Measurements from ENCODE around the gene CFAP299. TPM values are rescaled to one million over a fixed set of nuclear protein-coding genes. Genes with fewer than 3 reads are reported as not detected.

The CFAP299 gene
- total and polyA plus RNA-seq, 2 of the 13 experiments (the other 11 are each of a cell fraction or from before 2014, with no cell fraction given), result not detected

DNA sequence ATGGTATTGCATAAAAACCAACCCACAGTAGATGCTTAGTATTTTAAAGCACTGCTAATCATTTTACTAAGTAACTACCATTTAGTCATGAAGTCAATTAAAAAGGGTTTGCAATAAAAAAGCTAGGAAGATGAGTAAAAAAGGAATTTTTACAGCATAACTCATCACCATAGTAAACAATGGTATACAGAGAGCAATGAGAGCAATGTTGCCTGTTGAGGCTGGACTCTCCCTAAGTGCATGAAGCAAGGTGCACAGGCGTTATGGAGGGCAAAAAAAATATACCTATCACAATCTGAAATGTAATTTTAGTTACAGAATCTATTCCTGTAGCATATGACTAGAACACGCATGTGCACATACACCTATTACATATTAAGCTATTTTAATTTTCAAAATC lies 565.4 kb downstream of the CFAP299 start:
- H3K27me3 ChIP-seq (ENCODE audit: control insufficient read depth in 1 of 2, insufficient read depth in 2 of 2, low read length in 2 of 2), result no peaks in the 10 kb centered on the region
- TF ChIP-seq ZBTB1 (CRISPR knock-in tag; IDR thresholded peaks at IDR 0.05; ENCODE audit: borderline replicate concordance), result no peak
- WGBS (ENCODE audit: low lambda C conversion rate), result 0% methylated on average over 2 of the region's 2 CpGs
- no peak for FAIRE-seq
- H3K9me3 ChIP-seq (ENCODE audit: low read length), result peaks cover 6% of the 10 kb centered on the region; the same call in 1 of the 2 replicates
- no peaks in the 10 kb centered on the region for H3K4me1 ChIP-seq (ENCODE audit: insufficient read depth, low read length)
- no peak overlapping the region for H3K9ac ChIP-seq (ENCODE audit: insufficient read depth, low read depth, low read length)
- H3K27ac ChIP-seq (ENCODE audit: extremely low read length, insufficient read depth, low read length), result no peak overlapping the region
- H3K79me2 ChIP-seq (ENCODE audit: insufficient read depth, low read length), result no peaks in the 10 kb centered on the region
- H3K36me3 ChIP-seq (replicated peaks in 1 of 2; ENCODE audit: control insufficient read depth in 1 of 2, insufficient read depth in 2 of 2, low read length in 2 of 2), result no peaks in the 10 kb centered on the region
- no peak overlapping the region for H2AFZ ChIP-seq (ENCODE audit: low read length)
- in situ Hi-C loops (cut with HindIII; ENCODE audit: extremely low pct_ligation_motif_present, low pct_unique_long_range_greater_than_20kb), result no loop called here
- intact Hi-C loops (cut with micrococcal nuclease; ENCODE audit: unreplicated experiment), result no loop called here
- no TSS peak for BruUV-seq (replicated peaks)
- no peak overlapping the region for H3K4me3 ChIP-seq (replicated peaks in 1 of 3; ENCODE audit: insufficient read depth in 1 of 3, low read depth in 2 of 3, low read length in 3 of 3)
- CTCF ChIA-PET (ENCODE audit: low intra/inter-chr PET ratio, low total read pairs), result no interaction called here
- DNase-seq (ENCODE audit: low spot score), result no peak
- H4K20me1 ChIP-seq (ENCODE audit: insufficient read depth, low read length), result no peaks in the 10 kb centered on the region
- POLR2A ChIA-PET, result no interaction called here
- ATAC-seq, result no peak
- H3K4me2 ChIP-seq (ENCODE audit: low read depth, low read length), result no peak overlapping the region

DNA sequence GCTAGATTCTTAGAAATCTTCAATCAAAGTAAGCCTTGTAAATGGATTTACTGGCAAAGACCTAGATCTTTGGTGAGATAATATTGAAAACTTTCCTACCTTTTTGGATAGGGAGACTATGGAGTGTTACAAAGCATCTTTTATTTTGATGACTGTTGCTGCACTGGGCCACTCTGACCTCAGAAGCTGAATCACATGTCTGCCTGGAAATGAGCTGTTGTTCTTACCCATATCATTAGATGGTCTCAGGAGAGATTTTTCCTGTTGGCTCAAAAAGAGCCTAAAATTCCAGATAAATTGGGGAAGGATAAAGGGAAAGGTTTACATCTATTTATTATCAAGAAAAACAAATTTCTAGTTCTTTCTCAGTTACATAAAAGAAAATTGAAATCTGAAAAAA lies 567.5 kb downstream of the CFAP299 start:
- in situ Hi-C loops (cut with HindIII; ENCODE audit: extremely low pct_ligation_motif_present, low pct_unique_long_range_greater_than_20kb), result no loop called here
- CTCF ChIA-PET (ENCODE audit: low intra/inter-chr PET ratio, low total read pairs), result no interaction called here
- intact Hi-C loops (cut with micrococcal nuclease; ENCODE audit: unreplicated experiment), result no loop called here

More for the DNA sequence above, 567.5 kb downstream of the CFAP299 start:
- H3K9ac ChIP-seq (ENCODE audit: insufficient read depth, low read depth, low read length), result no peak overlapping the region
- no peaks in the 10 kb centered on the region for H3K36me3 ChIP-seq (replicated peaks in 1 of 2; ENCODE audit: control insufficient read depth in 1 of 2, insufficient read depth in 2 of 2, low read length in 2 of 2)
- no peaks in the 10 kb centered on the region for H3K4me1 ChIP-seq (ENCODE audit: insufficient read depth, low read length)
- H3K4me3 ChIP-seq (replicated peaks in 1 of 3; ENCODE audit: insufficient read depth in 1 of 3, low read depth in 2 of 3, low read length in 3 of 3), result no peak overlapping the region
- no peaks in the 10 kb centered on the region for H3K27me3 ChIP-seq (ENCODE audit: control insufficient read depth in 1 of 2, insufficient read depth in 2 of 2, low read length in 2 of 2)
- FAIRE-seq (no peak), DNase-seq (ENCODE audit: low spot score) (no peak), ATAC-seq (no peak)
- H2AFZ ChIP-seq (ENCODE audit: low read length), result no peak overlapping the region
- BruUV-seq (replicated peaks), result no TSS peak
- H3K27ac ChIP-seq (ENCODE audit: extremely low read length, insufficient read depth, low read length), result no peak overlapping the region
- POLR2A ChIA-PET, result no interaction called here
- H3K4me2 ChIP-seq (ENCODE audit: low read depth, low read length), result no peak overlapping the region
- TF ChIP-seq SIN3A (IDR thresholded peaks at IDR 0.05; ENCODE audit: borderline replicate concordance, low read depth, low read length) (no peak), MEF2D (CRISPR knock-in tag; IDR thresholded peaks at IDR 0.05) (no peak), MIER3 (CRISPR knock-in tag; IDR thresholded peaks at IDR 0.05; ENCODE audit: borderline replicate concordance) (no peak)
- TF ChIP-seq, protein P1, sequence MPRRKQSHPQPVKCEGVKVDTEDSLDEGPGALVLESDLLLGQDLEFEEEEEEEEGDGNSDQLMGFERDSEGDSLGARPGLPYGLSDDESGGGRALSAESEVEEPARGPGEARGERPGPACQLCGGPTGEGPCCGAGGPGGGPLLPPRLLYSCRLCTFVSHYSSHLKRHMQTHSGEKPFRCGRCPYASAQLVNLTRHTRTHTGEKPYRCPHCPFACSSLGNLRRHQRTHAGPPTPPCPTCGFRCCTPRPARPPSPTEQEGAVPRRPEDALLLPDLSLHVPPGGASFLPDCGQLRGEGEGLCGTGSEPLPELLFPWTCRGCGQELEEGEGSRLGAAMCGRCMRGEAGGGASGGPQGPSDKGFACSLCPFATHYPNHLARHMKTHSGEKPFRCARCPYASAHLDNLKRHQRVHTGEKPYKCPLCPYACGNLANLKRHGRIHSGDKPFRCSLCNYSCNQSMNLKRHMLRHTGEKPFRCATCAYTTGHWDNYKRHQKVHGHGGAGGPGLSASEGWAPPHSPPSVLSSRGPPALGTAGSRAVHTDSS (CRISPR knock-in tag; conservative IDR thresholded peaks at IDR 0.05), result no peak
- H3K79me2 ChIP-seq (ENCODE audit: insufficient read depth, low read length), result no peaks in the 10 kb centered on the region
- peaks cover 17% of the 10 kb centered on the region; the same call in 1 of the 2 replicates for H3K9me3 ChIP-seq (ENCODE audit: low read length)
- H4K20me1 ChIP-seq (ENCODE audit: insufficient read depth, low read length), result no peaks in the 10 kb centered on the region

All from HepG2 (cell line).